T-cell (primary cell): ENCODE results near the gene FATE1. TPM values are rescaled to one million over a fixed set of nuclear protein-coding genes. Genes with fewer than 3 reads are reported as not detected.
A peak's percentile ranks its signal among the peaks of the same experiment; 100 is the strongest.

Experiments used
- ATAC-seq, 4 experiments: fragments of 200-7000 bp in 3 of 4; fragments of 150-1000 bp in 1 of 4; cut with Tn5 transposase; replicated peaks in 1 of 4; 1 replicate in 3 of 4; 2 replicates in 1 of 4; pipeline ENCODE4 v1.10.0; 2021; ENCODE audit warnings: moderate library complexity in 3 of 4, mild to moderate bottlenecking in 2 of 4, moderate number of reproducible peaks in 1 of 4
- CTCF ChIA-PET, 2 donors: fragments of 300-600 bp; sonication (Branson Sonifier 250); formaldehyde crosslinking; loops; one replicate each; lab custom pipeline; 2022; ENCODE audit warnings: antibody characterized with exemption in 2 of 2; lab: Charles Lee
- POLR2A ChIA-PET, 2 donors: fragments of 300-600 bp; sonication (Branson Sonifier 250); formaldehyde crosslinking; loops; one replicate each; lab custom pipeline; 2022; ENCODE audit warnings: antibody characterized with exemption in 2 of 2; lab: Charles Lee
- DNase-seq, 35 experiments: peaks; one replicate each; pipeline versions ENCODE4 v3.0.0 to v3.0.0-alpha.2; 2013 to 2023
- H3K27ac ChIP-seq: one replicate; pipeline ENCODE4 v1.5.1; 2013; ENCODE audit warnings: low read length
- H3K27me3 ChIP-seq, 2 experiments: replicated peaks in 1 of 2; 1 replicate in 1 of 2; 2 replicates in 1 of 2; pipeline versions ENCODE4 v1.6.1 to v1.7.0; 2013; ENCODE audit warnings: low read length in 1 of 2, mixed read lengths in 1 of 2; ENCODE audit not compliant: control insufficient read depth in 2 of 2, insufficient read depth in 2 of 2; ENCODE audit errors: extremely low read depth in 1 of 2
- H3K36me3 ChIP-seq, 2 donors: 1 replicate in 1 of 2; 2 replicates in 1 of 2; pipeline versions ENCODE4 v1.6.1 to v1.7.0; 2013; ENCODE audit warnings: low read length in 1 of 2; ENCODE audit not compliant: control insufficient read depth in 2 of 2, insufficient read depth in 1 of 2; ENCODE audit errors: extremely low read depth in 1 of 2
- H3K4me1 ChIP-seq, 2 experiments: 1 replicate in 1 of 2; 2 replicates in 1 of 2; pipeline versions ENCODE4 v1.6.1 to v1.7.0; 2013; ENCODE audit warnings: low read length in 2 of 2, mixed read lengths in 1 of 2; ENCODE audit not compliant: insufficient read depth in 2 of 2, control insufficient read depth in 1 of 2; ENCODE audit errors: extremely low read depth in 1 of 2
- H3K4me3 ChIP-seq, 2 donors: 1 replicate in 1 of 2; 2 replicates in 1 of 2; pipeline versions ENCODE4 v1.5.1 to v1.7.0; 2013; ENCODE audit warnings: mild to moderate bottlenecking in 2 of 2, low read length in 1 of 2, moderate library complexity in 1 of 2; ENCODE audit not compliant: control insufficient read depth in 1 of 2; ENCODE audit errors: extremely low read depth in 1 of 2
- H3K9me3 ChIP-seq: 2 replicates; pipeline ENCODE4 v1.7.0; 2013
- H3K27ac Mint-ChIP-seq, 2 donors: one replicate each; pipeline ENCODE4 v1.8.0; 2020 to 2021; ENCODE audit warnings: mild to moderate bottlenecking in 2 of 2, mixed read lengths in 2 of 2
- H3K27me3 Mint-ChIP-seq, 2 donors: one replicate each; pipeline ENCODE4 v1.8.0; 2021 to 2022; ENCODE audit warnings: mixed read lengths in 2 of 2
- H3K36me3 Mint-ChIP-seq: one replicate; pipeline ENCODE4 v1.8.0; 2021; ENCODE audit warnings: mixed read lengths
- H3K4me1 Mint-ChIP-seq, 3 donors: one replicate each; pipeline ENCODE4 v1.8.0; 2020 to 2022; ENCODE audit warnings: mixed read lengths in 3 of 3, mild to moderate bottlenecking in 1 of 3
- H3K4me3 Mint-ChIP-seq, 3 donors: one replicate each; pipeline ENCODE4 v1.8.0; 2020 to 2022; ENCODE audit warnings: mild to moderate bottlenecking in 3 of 3, mixed read lengths in 3 of 3, moderate library complexity in 3 of 3
- H3K9me3 Mint-ChIP-seq, 3 donors: one replicate each; pipeline ENCODE4 v1.8.0; 2020 to 2022; ENCODE audit warnings: mixed read lengths in 3 of 3
- WGBS: methylation state at CpG from one replicate; pipeline ENCODE4 v1.1.5; 2013; ENCODE audit warnings: missing lambda C conversion rate; ENCODE audit not compliant: insufficient coverage; 5-methylcytosine and 5-hydroxymethylcytosine counted together
- total RNA-seq, 35 experiments: library from RNA in 6 of 35; stranded (reverse) in 6 of 35; fragments of 120-200 nt in 1 of 35; gene quantifications; one replicate each; pipeline versions ENCODE4 v1.2.1 to v1.2.4 and lab custom pipeline; 2013 to 2026

The FATE1 gene
- total RNA-seq, 5 donors from 2014 or later (not counting 1 experiment from before 2014, with no cell fraction given): not detected

GRCh38 chrX:151734446-151734845 is 18.6 kb downstream of the FATE1 start, which contains the start of gene CNGA2:
TSS of gene CNGA2 (plus strand) at chrX:151734746. CDS start at chrX:151738484, 3,738 bp downstream.
- ChIA-PET POLR2A (no interaction called here), CTCF (no interaction called here)
- H3K4me1 ChIP-seq: no peaks in the 10 kb centered on the region
- H3K4me3 ChIP-seq: no peak within 1 kb of the TSS
- no peak within 1 kb of the TSS for H3K27ac Mint-ChIP-seq
- ATAC-seq (no peak), DNase-seq (no peak)
- peaks cover 15 to 39% of the 10 kb centered on the region in 2 donors for H3K27me3 Mint-ChIP-seq
- peaks cover 0 to 8% of the 10 kb centered on the region in 2 experiments for H3K27me3 ChIP-seq
- H3K9me3 ChIP-seq: no peaks in the 10 kb centered on the region
- H3K36me3 ChIP-seq: no peaks in the 10 kb centered on the region
- no peaks in the 10 kb centered on the region for H3K9me3 Mint-ChIP-seq
- no peak within 1 kb of the TSS for H3K27ac ChIP-seq
- H3K36me3 Mint-ChIP-seq: no peaks in the 10 kb centered on the region
- no peaks in the 10 kb centered on the region for H3K4me1 Mint-ChIP-seq
- WGBS: no CpG with 5 or more reads among the region's 4 CpGs
- H3K4me3 Mint-ChIP-seq: no peak within 1 kb of the TSS

GRCh38 chrX:151735219-151735618 is 19.4 kb downstream of the FATE1 start:
- Mint-ChIP-seq H3K27me3 (peaks cover 15 to 44% of the 10 kb centered on the region in 2 donors), H3K4me3 (no peak overlapping the region), H3K9me3 (no peaks in the 10 kb centered on the region), H3K4me1 (no peaks in the 10 kb centered on the region), H3K27ac (no peak overlapping the region), H3K36me3 (no peaks in the 10 kb centered on the region)
- H3K27me3 ChIP-seq: peaks cover 0 to 6% of the 10 kb centered on the region in 2 experiments
- ATAC-seq: no peak
- no peak overlapping the region for H3K27ac ChIP-seq
- H3K4me3 ChIP-seq: no peak overlapping the region
- ChIA-PET POLR2A (no interaction called here), CTCF (no interaction called here)
- WGBS: no CpG with 5 or more reads among the region's 2 CpGs
- no peaks in the 10 kb centered on the region for H3K36me3 ChIP-seq
- no peak for DNase-seq
- H3K9me3 ChIP-seq: no peaks in the 10 kb centered on the region
- no peaks in the 10 kb centered on the region for H3K4me1 ChIP-seq

- Mint-ChIP-seq H3K4me3 (no peak overlapping the region), H3K9me3 (no peaks in the 10 kb centered on the region), H3K27ac (no peak overlapping the region), H3K36me3 (no peaks in the 10 kb centered on the region), H3K27me3 (peaks cover 15 to 40% of the 10 kb centered on the region in 2 donors), H3K4me1 (no peaks in the 10 kb centered on the region)
- ChIA-PET CTCF (no interaction called here), POLR2A (interaction anchor here in 1 of 2 donors (0.6 kb wide), 1 partner anchor 276 kb away, joined by 4 read pairs; no protein-coding TSS in a partner anchor)
- DNase-seq (no peak), ATAC-seq (no peak)
- H3K36me3 ChIP-seq: no peaks in the 10 kb centered on the region
- no peaks in the 10 kb centered on the region for H3K9me3 ChIP-seq
- H3K4me3 ChIP-seq: no peak overlapping the region
- WGBS: 90% methylated on average over 4 of the region's 6 CpGs
- H3K27ac ChIP-seq: no peak overlapping the region
- peaks cover 0 to 6% of the 10 kb centered on the region in 2 experiments for H3K27me3 ChIP-seq
- H3K4me1 ChIP-seq: no peaks in the 10 kb centered on the region
Measured at GRCh38 chrX:151736685-151737084, 20.9 kb downstream of the FATE1 start.

- Mint-ChIP-seq H3K27ac (no peak overlapping the region), H3K4me3 (no peak overlapping the region), H3K4me1 (no peaks in the 10 kb centered on the region), H3K27me3 (peaks cover 11 to 33% of the 10 kb centered on the region in 2 donors), H3K36me3 (no peaks in the 10 kb centered on the region), H3K9me3 (no peaks in the 10 kb centered on the region)
- DNase-seq: no peak
- WGBS: no CpG with 5 or more reads among the region's 5 CpGs
- H3K4me3 ChIP-seq: no peak overlapping the region
- ChIA-PET CTCF (interaction anchor here in 1 of 2 donors (0.7 kb wide), 1 partner anchor 16 kb away, joined by 10 read pairs; no protein-coding TSS in a partner anchor), POLR2A (interaction anchor here in 1 of 2 donors (0.6 kb wide), 1 partner anchor 275 kb away, joined by 4 read pairs; no protein-coding TSS in a partner anchor)
- H3K27me3 ChIP-seq: peaks cover 0 to 6% of the 10 kb centered on the region in 2 experiments
- no peaks in the 10 kb centered on the region for H3K4me1 ChIP-seq
- H3K36me3 ChIP-seq: no peaks in the 10 kb centered on the region
- H3K9me3 ChIP-seq: no peaks in the 10 kb centered on the region
- H3K27ac ChIP-seq: no peak overlapping the region
- ATAC-seq: no peak
Measured at GRCh38 chrX:151737494-151737893, 21.7 kb downstream of the FATE1 start.

GRCh38 chrX:151738751-151739150 is 22.9 kb downstream of the FATE1 start:
- ATAC-seq: no peak
- no peaks in the 10 kb centered on the region for H3K9me3 ChIP-seq
- H3K27ac ChIP-seq: no peak overlapping the region
- H3K36me3 Mint-ChIP-seq: no peaks in the 10 kb centered on the region
- H3K27ac Mint-ChIP-seq: no peak overlapping the region
- 60% methylated on average over 1 of the region's 7 CpGs for WGBS
- DNase-seq: no peak
- no peaks in the 10 kb centered on the region for H3K36me3 ChIP-seq
- H3K4me3 Mint-ChIP-seq: no peak overlapping the region
- ChIA-PET CTCF (no interaction called here), POLR2A (no interaction called here)
- H3K27me3 Mint-ChIP-seq: peaks cover 11 to 34% of the 10 kb centered on the region in 2 donors
- H3K4me1 Mint-ChIP-seq: no peaks in the 10 kb centered on the region
- no peaks in the 10 kb centered on the region for H3K4me1 ChIP-seq
- no peak overlapping the region for H3K4me3 ChIP-seq
- no peaks in the 10 kb centered on the region for H3K9me3 Mint-ChIP-seq
- peaks cover 0 to 6% of the 10 kb centered on the region in 2 experiments for H3K27me3 ChIP-seq

- Histone ChIP-seq H3K36me3 (no peaks in the 10 kb centered on the region), H3K27ac (no peak overlapping the region), H3K4me3 (no peak overlapping the region), H3K9me3 (no peaks in the 10 kb centered on the region), H3K27me3 (peaks cover 0 to 6% of the 10 kb centered on the region in 2 experiments), H3K4me1 (no peaks in the 10 kb centered on the region)
- Mint-ChIP-seq H3K4me1 (no peaks in the 10 kb centered on the region), H3K4me3 (no peak overlapping the region), H3K27ac (no peak overlapping the region), H3K36me3 (no peaks in the 10 kb centered on the region), H3K9me3 (no peaks in the 10 kb centered on the region), H3K27me3 (peaks cover 0 to 16% of the 10 kb centered on the region in 2 donors)
- WGBS: 60% methylated on average over 2 of the region's 4 CpGs
- ChIA-PET POLR2A (no interaction called here), CTCF (no interaction called here)
- ATAC-seq: no peak
- peak in 1 of 35 experiments; percentile 3 for DNase-seq
Measured at GRCh38 chrX:151741606-151742005, 25.8 kb downstream of the FATE1 start.
